Effector memory CD8-positive, alpha-beta T cell (primary cell): ENCODE measurements around the gene TBC1D5.
"Not testable (repeated sequence)": the region's sequence is repeated elsewhere in the genome, so short reads cannot be mapped to it uniquely, and the experiment has no call there.

Experiments used
- ATAC-seq: fragments of 150-1000 bp; cut with Tn5 transposase; replicated peaks from 2 replicates; pipeline ENCODE4 v1.10.0; 2021; ENCODE audit warnings: mild to moderate bottlenecking, moderate library complexity
- DNase-seq, 3 experiments: peaks; one replicate each; pipeline ENCODE4 v3.0.0; 2021
- H3K27ac Mint-ChIP-seq, 2 donors: one replicate each; pipeline ENCODE4 v1.8.0; 2022; ENCODE audit warnings: mild to moderate bottlenecking in 2 of 2, mixed read lengths in 2 of 2, moderate library complexity in 2 of 2
- H3K27me3 Mint-ChIP-seq, 2 donors: one replicate each; pipeline ENCODE4 v1.8.0; 2022; ENCODE audit warnings: mixed read lengths in 2 of 2
- H3K36me3 Mint-ChIP-seq: one replicate; pipeline ENCODE4 v1.8.0; 2022; ENCODE audit warnings: mild to moderate bottlenecking, moderate library complexity, mixed read lengths; ENCODE audit not compliant: insufficient read depth
- H3K4me1 Mint-ChIP-seq, 2 donors: one replicate each; pipeline ENCODE4 v1.8.0; 2022; ENCODE audit warnings: low read depth in 2 of 2, mixed read lengths in 2 of 2
- H3K4me3 Mint-ChIP-seq, 2 donors: one replicate each; pipeline ENCODE4 v1.8.0; 2022; ENCODE audit warnings: mild to moderate bottlenecking in 2 of 2, mixed read lengths in 2 of 2, moderate library complexity in 2 of 2
- H3K9me3 Mint-ChIP-seq, 2 donors: one replicate each; pipeline ENCODE4 v1.8.0; 2022; ENCODE audit warnings: mixed read lengths in 2 of 2

The TBC1D5 gene

DNA sequence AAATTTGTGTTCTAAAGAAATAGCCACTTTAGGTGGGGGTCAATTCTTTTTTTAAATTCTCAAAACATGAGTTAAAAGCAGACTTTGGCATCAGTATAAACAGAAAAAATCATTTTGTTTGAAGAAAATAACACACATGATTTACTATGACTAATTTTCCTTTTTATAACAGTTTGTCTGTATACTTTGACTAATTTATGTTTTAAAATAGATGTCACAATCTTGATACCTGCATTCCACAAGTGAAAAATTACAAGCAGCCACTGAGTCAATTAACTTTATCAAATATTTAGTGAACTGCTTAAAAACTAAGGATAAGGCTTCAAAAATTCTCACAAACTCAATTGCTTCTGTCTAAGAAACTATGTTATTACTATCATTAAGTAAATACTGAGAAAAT, 235.0 kb downstream of the TBC1D5 start:
- DNase-seq: no peak
- Mint-ChIP-seq H3K27me3 (no peaks in the 10 kb centered on the region), H3K9me3 (no peaks in the 10 kb centered on the region), H3K36me3 (no peaks in the 10 kb centered on the region), H3K4me1 (no peaks in the 10 kb centered on the region), H3K4me3 (no peak overlapping the region), H3K27ac (no peak overlapping the region)
- no peak for ATAC-seq

DNA sequence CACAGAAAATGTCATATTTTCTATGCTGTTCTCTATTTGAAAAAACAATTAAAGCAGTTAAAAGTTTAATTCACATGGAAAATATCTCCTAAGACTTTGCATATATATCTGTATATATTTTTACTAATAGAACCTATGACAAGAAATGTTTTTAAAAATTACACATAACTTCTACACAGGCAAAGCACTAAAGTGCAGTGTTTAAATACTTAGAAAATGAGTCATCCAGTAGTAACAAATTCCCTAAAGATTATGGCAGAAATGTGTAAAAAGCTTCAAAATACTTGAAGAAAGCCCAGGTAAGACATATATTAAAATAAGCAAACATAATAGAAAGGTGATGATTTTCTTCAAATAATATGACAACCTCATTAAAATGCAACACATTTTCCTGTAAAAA, 236.6 kb downstream of the TBC1D5 start:
- Mint-ChIP-seq H3K27ac (no peak overlapping the region), H3K9me3 (no peaks in the 10 kb centered on the region), H3K36me3 (no peaks in the 10 kb centered on the region), H3K27me3 (no peaks in the 10 kb centered on the region), H3K4me1 (no peaks in the 10 kb centered on the region), H3K4me3 (no peak overlapping the region)
- no peak for DNase-seq
- ATAC-seq: no peak

DNA sequence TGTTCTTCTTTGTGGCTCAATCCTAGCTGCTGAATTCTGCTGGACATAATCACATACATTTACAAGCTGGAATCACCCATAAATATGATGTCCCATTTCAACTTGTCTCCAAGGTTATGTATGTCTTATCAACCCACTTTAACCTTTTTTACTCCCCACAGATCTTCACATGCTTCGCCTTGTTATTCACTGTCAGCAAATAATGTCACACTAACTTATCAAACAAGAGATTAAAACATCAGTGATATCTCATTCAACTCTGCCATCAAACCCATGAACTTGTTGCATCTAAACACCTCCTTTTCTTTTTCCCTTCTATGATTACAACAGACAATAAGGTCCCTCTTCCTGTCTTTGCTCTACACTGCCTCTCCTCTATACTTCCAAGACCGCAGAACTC, 240.7 kb downstream of the TBC1D5 start:
- H3K4me3 Mint-ChIP-seq: no peak overlapping the region
- no peaks in the 10 kb centered on the region for H3K4me1 Mint-ChIP-seq
- ATAC-seq (no peak), DNase-seq (no peak)
- H3K27ac Mint-ChIP-seq: no peak overlapping the region
- no peaks in the 10 kb centered on the region for H3K36me3 Mint-ChIP-seq
- H3K27me3 Mint-ChIP-seq: no peaks in the 10 kb centered on the region
- H3K9me3 Mint-ChIP-seq: no peaks in the 10 kb centered on the region

DNA sequence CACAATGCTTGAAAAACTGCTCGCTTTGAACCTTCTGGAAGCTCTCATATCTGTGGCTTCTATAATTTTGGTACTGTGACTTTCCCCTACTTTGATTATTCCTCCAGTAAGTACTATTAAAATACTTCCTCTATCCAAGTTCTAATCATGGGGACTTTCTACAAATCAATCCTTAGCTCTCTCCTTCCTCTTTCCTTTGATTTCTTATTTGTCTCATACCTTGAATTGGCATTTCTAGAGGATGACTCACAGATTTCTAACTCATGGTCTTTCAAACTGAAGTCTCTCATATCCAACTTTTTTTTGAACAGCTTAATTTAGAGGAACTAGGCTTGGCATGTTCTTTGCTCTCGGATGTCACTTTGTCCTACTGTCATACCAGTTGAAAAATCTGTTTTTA, 241.8 kb downstream of the TBC1D5 start:
- ATAC-seq (no peak), DNase-seq (no peak)
- no peaks in the 10 kb centered on the region for H3K36me3 Mint-ChIP-seq
- H3K4me3 Mint-ChIP-seq: no peak overlapping the region
- no peak overlapping the region for H3K27ac Mint-ChIP-seq
- H3K9me3 Mint-ChIP-seq: no peaks in the 10 kb centered on the region
- H3K27me3 Mint-ChIP-seq: no peaks in the 10 kb centered on the region
- no peaks in the 10 kb centered on the region for H3K4me1 Mint-ChIP-seq

DNA sequence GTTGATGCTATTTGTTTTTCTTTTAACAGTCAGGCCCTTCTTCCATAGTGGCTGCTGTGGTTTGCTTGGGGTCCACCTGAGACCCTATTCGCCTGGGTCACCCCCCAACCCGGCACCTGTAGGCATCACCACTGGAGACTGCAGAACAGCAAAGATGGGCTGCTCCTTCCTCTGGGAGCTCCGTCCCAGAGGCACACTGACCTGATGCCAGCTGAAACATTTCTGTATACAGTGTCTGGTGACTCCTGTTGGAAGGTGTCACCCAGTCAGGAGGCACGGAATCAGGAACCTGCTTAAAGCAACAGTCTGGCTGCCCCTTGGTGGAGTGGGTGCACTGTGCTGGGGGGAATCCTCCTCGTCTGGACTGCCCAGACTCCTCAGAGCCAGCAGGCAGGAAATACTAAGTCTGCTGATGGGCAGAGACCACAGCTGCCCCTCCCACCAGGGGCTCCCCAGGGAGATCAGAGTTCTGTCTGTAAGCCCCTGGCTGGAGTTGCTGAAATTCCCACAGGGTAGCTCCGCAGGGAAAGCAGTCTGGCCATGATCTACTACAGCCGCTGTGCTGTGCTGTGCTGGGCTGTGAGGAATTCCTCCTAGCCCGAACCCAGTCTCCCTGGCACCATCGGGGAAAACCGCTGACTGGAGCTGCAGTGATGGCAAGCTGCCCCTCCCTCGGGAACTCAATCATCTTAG, 248.2 kb downstream of the TBC1D5 start:
- H3K27me3 Mint-ChIP-seq: no peaks in the 10 kb centered on the region
- ATAC-seq: no peak
- H3K4me1 Mint-ChIP-seq: no peaks in the 10 kb centered on the region
- H3K27ac Mint-ChIP-seq: no peak overlapping the region
- peaks cover 6 to 13% of the 10 kb centered on the region in 2 donors for H3K9me3 Mint-ChIP-seq
- peaks cover 3% of the 10 kb centered on the region for H3K36me3 Mint-ChIP-seq
- no peak for DNase-seq
- H3K4me3 Mint-ChIP-seq: no peak overlapping the region

DNA sequence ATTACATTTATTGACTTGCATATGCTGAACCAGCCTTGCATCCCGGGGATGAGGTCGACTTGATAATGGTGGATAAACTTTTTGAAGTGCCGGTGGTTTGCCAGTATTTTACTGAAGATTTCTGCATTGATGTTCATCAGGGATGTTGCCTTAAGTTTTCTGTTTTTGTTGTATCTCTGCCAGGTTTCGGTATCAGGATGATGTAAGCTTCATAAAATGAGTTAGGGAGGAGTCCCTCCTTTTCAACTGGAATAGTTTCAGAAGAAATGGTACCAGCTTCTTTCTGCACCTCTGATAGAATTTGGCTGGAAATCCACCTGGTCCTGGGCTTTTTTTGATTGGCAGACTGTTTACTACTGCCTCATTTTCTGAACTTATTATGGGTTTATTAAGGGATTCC, 250.8 kb downstream of the TBC1D5 start:
- Mint-ChIP-seq H3K27ac (no peak overlapping the region), H3K9me3 (peaks cover 9 to 13% of the 10 kb centered on the region in 2 donors), H3K4me3 (no peak overlapping the region), H3K36me3 (peaks cover 5% of the 10 kb centered on the region), H3K27me3 (no peaks in the 10 kb centered on the region), H3K4me1 (no peaks in the 10 kb centered on the region)
- no peak for DNase-seq
- ATAC-seq: no peak

DNA sequence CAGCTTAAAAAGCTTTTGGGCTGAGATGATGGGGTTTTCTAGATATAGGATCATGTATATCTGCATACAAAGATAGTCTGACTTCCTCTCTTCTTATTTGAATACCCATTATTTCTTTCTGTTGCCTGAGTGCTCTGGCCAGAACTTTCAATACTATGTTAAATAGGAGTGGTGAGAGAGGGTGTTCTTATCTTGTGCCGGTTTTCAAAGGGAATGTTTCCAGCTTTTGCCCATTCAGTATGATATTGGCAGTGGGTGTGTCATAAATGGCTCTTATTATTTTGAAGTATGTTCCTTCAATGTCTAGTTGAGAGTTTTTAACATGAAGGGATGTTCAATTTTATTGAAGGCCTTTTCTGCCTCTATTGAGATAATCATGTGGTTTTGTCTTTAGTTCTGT, 251.2 kb downstream of the TBC1D5 start:
- not testable (repeated sequence) for H3K27me3 Mint-ChIP-seq, H3K36me3 Mint-ChIP-seq, ATAC-seq, H3K27ac Mint-ChIP-seq, H3K4me3 Mint-ChIP-seq, DNase-seq, H3K4me1 Mint-ChIP-seq
- H3K9me3 Mint-ChIP-seq: peaks cover 9 to 13% of the 10 kb centered on the region in 2 donors

DNA sequence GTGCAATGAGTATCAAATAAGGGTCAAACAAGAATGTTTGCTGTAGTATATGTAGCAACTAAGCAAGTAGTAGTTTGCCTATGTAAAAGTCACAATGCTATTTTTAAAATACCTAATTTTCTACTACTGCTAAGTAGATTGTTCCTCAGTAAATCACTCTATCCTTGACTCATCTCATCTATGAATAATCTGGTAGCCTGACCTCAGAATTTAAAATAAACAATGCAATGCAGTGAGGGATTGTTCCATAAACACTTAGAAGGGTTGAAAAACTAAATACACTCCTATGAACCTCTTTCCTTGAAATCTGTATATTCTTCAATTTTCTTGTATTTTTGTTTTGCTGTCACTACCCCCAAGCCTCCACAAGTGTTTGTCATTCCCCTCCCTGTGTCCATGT, 253.3 kb downstream of the TBC1D5 start:
- Mint-ChIP-seq H3K4me3 (no peak overlapping the region), H3K27ac (no peak overlapping the region), H3K36me3 (peaks cover 5% of the 10 kb centered on the region), H3K27me3 (no peaks in the 10 kb centered on the region), H3K9me3 (peaks cover 9 to 13% of the 10 kb centered on the region in 2 donors), H3K4me1 (no peaks in the 10 kb centered on the region)
- ATAC-seq (no peak), DNase-seq (no peak)

DNA sequence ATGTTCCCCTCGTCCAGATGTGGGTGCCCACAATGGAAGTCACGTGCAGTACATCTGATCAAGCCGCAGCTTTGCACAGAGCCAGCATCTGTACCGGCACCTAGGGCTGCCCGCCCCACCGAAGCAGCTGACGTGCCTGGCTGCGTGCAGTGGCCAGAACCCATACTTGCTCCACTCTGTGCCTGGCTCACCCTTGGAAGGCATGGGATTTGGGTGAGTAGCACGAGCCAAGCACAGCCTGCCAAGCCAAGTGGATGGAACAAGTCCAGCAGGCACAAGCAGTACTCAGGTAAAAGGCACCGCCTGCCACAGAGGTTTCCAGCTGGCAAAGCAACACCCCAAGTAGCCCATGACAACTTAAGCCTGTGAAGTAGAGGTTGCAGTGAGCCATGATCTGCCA, 261.3 kb downstream of the TBC1D5 start:
- ATAC-seq: no peak
- Mint-ChIP-seq H3K27me3 (no peaks in the 10 kb centered on the region), H3K9me3 (no peaks in the 10 kb centered on the region), H3K36me3 (peaks cover 3% of the 10 kb centered on the region), H3K4me1 (no peaks in the 10 kb centered on the region), H3K4me3 (no peak overlapping the region), H3K27ac (no peak overlapping the region)
- no peak for DNase-seq

DNA sequence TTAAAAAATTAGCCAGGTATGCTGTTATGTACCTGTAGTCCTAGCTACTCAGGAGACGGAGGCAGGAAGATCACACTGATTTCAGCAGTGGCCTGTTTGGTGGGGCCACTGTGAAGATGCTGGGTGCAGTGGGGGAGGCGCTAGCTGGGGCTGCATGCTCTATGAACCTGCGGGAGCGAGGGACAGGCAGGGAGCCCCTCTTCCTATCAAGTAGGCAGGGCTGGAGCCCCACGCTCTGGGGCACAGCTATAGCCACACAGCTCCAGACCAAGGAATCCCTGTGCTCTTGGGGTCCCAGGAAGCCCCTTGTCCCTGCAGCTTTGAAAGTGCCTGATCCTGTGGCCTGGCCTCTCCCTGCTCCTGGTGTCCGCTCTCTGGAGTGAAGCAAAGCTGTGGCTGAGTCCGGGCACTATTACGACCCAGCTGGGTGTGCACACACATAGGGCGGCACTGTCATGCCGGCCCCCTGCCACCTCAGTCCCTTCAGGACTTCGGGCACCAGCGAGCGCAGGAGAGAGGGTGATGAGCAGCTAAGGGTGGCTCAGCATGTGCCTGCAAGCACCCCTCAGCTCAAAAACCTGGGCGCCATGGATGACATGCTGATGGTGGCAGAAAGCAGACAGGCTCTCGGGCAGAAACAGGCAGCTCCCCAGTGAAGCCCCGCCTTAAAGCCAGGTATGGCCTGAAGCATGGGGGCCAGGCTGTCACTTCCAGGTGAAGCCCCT, 262.6 kb downstream of the TBC1D5 start:
- DNase-seq (no peak), ATAC-seq (no peak)
- H3K4me1 Mint-ChIP-seq: peaks cover 0 to 1% of the 10 kb centered on the region in 2 donors
- H3K27ac Mint-ChIP-seq: peak overlapping the region; percentile 29 to 66
- H3K9me3 Mint-ChIP-seq: no peaks in the 10 kb centered on the region
- H3K4me3 Mint-ChIP-seq: no peak overlapping the region
- peaks cover 3% of the 10 kb centered on the region for H3K36me3 Mint-ChIP-seq
- no peaks in the 10 kb centered on the region for H3K27me3 Mint-ChIP-seq

DNA sequence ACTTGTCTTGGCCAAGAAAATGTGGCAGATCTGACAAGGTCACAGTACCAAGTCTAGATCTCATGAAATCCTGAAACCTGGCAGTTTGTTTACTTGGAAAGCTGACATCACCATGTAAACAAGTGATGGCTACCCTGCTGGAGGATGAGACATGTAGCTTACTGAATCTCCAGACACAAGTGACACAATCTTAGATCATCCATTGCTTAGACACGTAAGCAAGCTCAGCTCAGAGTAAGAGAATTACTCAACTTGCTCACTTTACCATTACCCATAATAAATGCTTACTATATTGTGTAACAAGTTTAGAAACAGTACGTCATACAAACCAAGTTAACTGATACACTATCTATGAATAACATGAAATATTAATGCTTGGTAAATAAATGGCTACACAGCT, 263.8 kb downstream of the TBC1D5 start:
- no peaks in the 10 kb centered on the region for H3K27me3 Mint-ChIP-seq

DNA sequence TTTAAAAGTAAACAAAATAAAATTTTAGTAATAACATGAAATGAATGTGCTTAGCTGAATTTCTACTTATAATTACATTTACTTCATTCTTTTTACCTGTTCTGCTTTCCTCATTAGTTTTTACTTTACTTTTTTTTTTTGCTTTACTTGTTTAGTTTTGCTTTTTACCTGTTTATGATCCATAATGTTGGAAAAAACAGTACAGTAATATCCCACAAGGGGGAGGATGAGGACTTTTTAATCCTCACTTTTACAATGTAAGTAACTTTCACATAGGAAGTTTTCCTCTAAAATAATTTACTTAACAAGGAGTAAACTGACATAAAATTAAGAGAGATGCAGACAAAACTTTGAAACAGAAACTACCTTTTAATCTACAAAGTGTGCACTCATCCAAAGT, 268.7 kb downstream of the TBC1D5 start:
- Mint-ChIP-seq H3K9me3 (no peaks in the 10 kb centered on the region), H3K27ac (no peak overlapping the region), H3K4me1 (peaks cover 0 to 1% of the 10 kb centered on the region in 2 donors), H3K36me3 (peaks cover 3% of the 10 kb centered on the region), H3K27me3 (no peaks in the 10 kb centered on the region), H3K4me3 (no peak overlapping the region)
- no peak for DNase-seq
- ATAC-seq: no peak

More for the DNA sequence above, 263.8 kb downstream of the TBC1D5 start:
- no peak for ATAC-seq
- Mint-ChIP-seq H3K4me3 (no peak overlapping the region), H3K4me1 (peaks cover 0 to 1% of the 10 kb centered on the region in 2 donors), H3K36me3 (peaks cover 3% of the 10 kb centered on the region), H3K9me3 (no peaks in the 10 kb centered on the region), H3K27ac (no peak overlapping the region)
- no peak for DNase-seq

DNA sequence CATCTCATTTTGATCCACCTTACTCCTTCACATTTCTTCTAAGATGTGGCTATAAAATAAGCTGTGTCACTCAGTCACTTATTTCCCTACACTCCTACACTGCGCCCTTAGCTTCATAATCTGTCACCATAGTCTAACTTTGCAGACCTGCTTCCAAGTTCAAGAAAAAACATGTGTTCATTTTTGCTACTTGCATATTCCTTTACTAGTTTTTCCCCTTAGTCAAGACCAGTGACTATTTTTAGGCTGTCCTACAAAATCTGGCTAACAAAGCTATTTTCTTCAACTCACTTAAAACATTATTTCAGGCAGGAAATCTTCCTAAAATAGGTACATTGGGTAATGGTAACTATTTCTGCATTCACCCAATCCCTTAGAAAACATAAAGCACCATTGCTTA, 272.5 kb downstream of the TBC1D5 start:
- peaks cover 5% of the 10 kb centered on the region for H3K36me3 Mint-ChIP-seq
- H3K4me3 Mint-ChIP-seq: no peak overlapping the region
- no peaks in the 10 kb centered on the region for H3K27me3 Mint-ChIP-seq
- no peak for DNase-seq
- no peaks in the 10 kb centered on the region for H3K4me1 Mint-ChIP-seq
- no peaks in the 10 kb centered on the region for H3K9me3 Mint-ChIP-seq
- H3K27ac Mint-ChIP-seq: no peak overlapping the region
- ATAC-seq: no peak

DNA sequence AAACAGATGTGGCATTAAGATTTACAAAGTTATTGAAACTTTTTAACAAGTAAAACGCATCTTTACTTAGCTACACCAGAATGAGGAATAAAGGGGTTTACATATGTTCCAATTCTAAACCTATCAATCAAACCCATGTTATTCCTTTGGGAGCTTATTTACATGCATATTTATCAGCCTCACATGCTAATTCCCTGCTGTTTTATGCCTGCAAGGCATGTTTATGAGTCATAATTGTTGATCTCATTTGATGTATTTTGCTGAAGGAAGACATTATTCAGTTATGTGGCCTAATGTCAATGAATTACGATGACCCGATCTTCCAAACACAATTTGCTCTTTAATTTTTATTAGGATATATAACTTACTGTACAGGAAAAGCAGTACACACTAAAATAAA, 272.9 kb downstream of the TBC1D5 start:
- Mint-ChIP-seq H3K4me1 (no peaks in the 10 kb centered on the region), H3K27ac (no peak overlapping the region), H3K9me3 (no peaks in the 10 kb centered on the region), H3K36me3 (peaks cover 5% of the 10 kb centered on the region), H3K4me3 (no peak overlapping the region), H3K27me3 (no peaks in the 10 kb centered on the region)
- DNase-seq (no peak), ATAC-seq (no peak)
